ENCODE data around the gene RAP1GAP. TPM values are rescaled to one million over a fixed set of nuclear protein-coding genes. Genes with fewer than 3 reads are reported as not detected.

Gene RAP1GAP
- total and polyA plus RNA-seq, 4 donors = 5.6 to 64.7 (median 28.0) TPM

- no peak for ATAC-seq (ENCODE audit: insufficient read depth, low FRiP score)
- peaks cover 0 to 2% (median 0%) of the 10 kb centered on the region in 3 donors for H3K27me3 ChIP-seq (ENCODE audit: control insufficient read depth in 3 of 3, insufficient read depth in 3 of 3, low read length in 2 of 3)
- 72 to 78% methylated on average over 9 of the region's 9 CpGs for WGBS, 2 donors
- H3K36me3 ChIP-seq (ENCODE audit: control insufficient read depth in 4 of 4, insufficient read depth in 4 of 4, low read length in 4 of 4) = no peaks in the 10 kb centered on the region
- DNase-seq = no peak
- peaks cover 0 to 3% (median 0%) of the 10 kb centered on the region in 4 donors for H3K9me3 ChIP-seq (ENCODE audit: control insufficient read depth in 4 of 4, insufficient read depth in 3 of 4, low read length in 3 of 4)
- H3K4me3 ChIP-seq = no peak overlapping the region
- no peak overlapping the region for H3K27ac ChIP-seq (ENCODE audit: low read depth in 1 of 2, low read length in 1 of 2)
- peaks cover 0 to 11% (median 6%) of the 10 kb centered on the region in 5 donors for H3K4me1 ChIP-seq (ENCODE audit: control insufficient read depth in 5 of 5, insufficient read depth in 5 of 5, low read length in 5 of 5)
- TF ChIP-seq CTCF (IDR thresholded peaks at IDR 0.05; ENCODE audit: control extremely low read depth, extremely low read depth) = no peak
- H3K9ac ChIP-seq (ENCODE audit: insufficient read depth in 1 of 2, low read length in 2 of 2) = no peak overlapping the region
Observed at GRCh38 chr1:21650400-21650799, 18.8 kb downstream of the RAP1GAP start.

- Histone ChIP-seq H3K4me3 (no peak overlapping the region), H3K4me1 (ENCODE audit: control insufficient read depth in 5 of 5, insufficient read depth in 5 of 5, low read length in 5 of 5) (peaks cover 0 to 11% (median 6%) of the 10 kb centered on the region in 5 donors), H3K9ac (ENCODE audit: insufficient read depth in 1 of 2, low read length in 2 of 2) (no peak overlapping the region), H3K27ac (ENCODE audit: low read depth in 1 of 2, low read length in 1 of 2) (no peak overlapping the region), H3K36me3 (ENCODE audit: control insufficient read depth in 4 of 4, insufficient read depth in 4 of 4, low read length in 4 of 4) (no peaks in the 10 kb centered on the region), H3K9me3 (ENCODE audit: control insufficient read depth in 4 of 4, insufficient read depth in 3 of 4, low read length in 3 of 4) (peaks cover 0 to 3% (median 0%) of the 10 kb centered on the region in 4 donors), H3K27me3 (ENCODE audit: control insufficient read depth in 3 of 3, insufficient read depth in 3 of 3, low read length in 2 of 3) (peaks cover 0 to 2% (median 0%) of the 10 kb centered on the region in 3 donors)
- DNase-seq (no peak), ATAC-seq (ENCODE audit: insufficient read depth, low FRiP score) (no peak)
- no peak for TF ChIP-seq CTCF (IDR thresholded peaks at IDR 0.05; ENCODE audit: control extremely low read depth, extremely low read depth)
- WGBS, 2 donors = 52 to 58% methylated on average over 2 of the region's 2 CpGs
Observed at GRCh38 chr1:21649315-21649714, 19.8 kb downstream of the RAP1GAP start.

- H3K27me3 ChIP-seq (ENCODE audit: control insufficient read depth in 3 of 3, insufficient read depth in 3 of 3, low read length in 2 of 3) = peaks cover 0 to 2% (median 0%) of the 10 kb centered on the region in 3 donors
- H3K27ac ChIP-seq (ENCODE audit: low read depth in 1 of 2, low read length in 1 of 2) = no peak overlapping the region
- peaks cover 0 to 3% (median 0%) of the 10 kb centered on the region in 4 donors for H3K9me3 ChIP-seq (ENCODE audit: control insufficient read depth in 4 of 4, insufficient read depth in 3 of 4, low read length in 3 of 4)
- DNase-seq (no peak), ATAC-seq (ENCODE audit: insufficient read depth, low FRiP score) (no peak)
- no peaks in the 10 kb centered on the region for H3K36me3 ChIP-seq (ENCODE audit: control insufficient read depth in 4 of 4, insufficient read depth in 4 of 4, low read length in 4 of 4)
- TF ChIP-seq CTCF (IDR thresholded peaks at IDR 0.05; ENCODE audit: control extremely low read depth, extremely low read depth) = no peak
- peaks cover 0 to 11% (median 6%) of the 10 kb centered on the region in 5 donors for H3K4me1 ChIP-seq (ENCODE audit: control insufficient read depth in 5 of 5, insufficient read depth in 5 of 5, low read length in 5 of 5)
- 63 to 72% methylated on average over 10 of the region's 10 CpGs for WGBS, 2 donors
- H3K9ac ChIP-seq (ENCODE audit: insufficient read depth in 1 of 2, low read length in 2 of 2) = no peak overlapping the region
- no peak overlapping the region for H3K4me3 ChIP-seq
Observed at GRCh38 chr1:21648791-21649190, 20.4 kb downstream of the RAP1GAP start.

DNA sequence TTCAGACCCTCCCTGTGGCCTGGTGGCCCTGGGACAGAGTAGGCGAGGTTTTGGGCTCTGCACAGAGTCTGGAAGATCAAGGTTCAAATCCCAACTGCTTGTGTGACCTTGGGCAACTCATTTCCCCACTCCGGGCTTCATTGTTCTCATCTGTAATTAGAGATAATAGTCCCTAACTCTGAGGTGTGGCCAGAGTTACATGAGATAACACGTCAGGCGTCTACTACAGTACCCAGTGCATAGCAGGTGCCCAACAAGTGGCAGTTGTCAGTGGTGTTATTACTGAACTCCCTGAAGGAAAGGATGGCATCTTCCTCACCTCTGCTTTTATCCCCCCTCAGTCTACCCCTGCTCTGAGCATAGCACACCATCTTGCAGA lies 20.8 kb downstream of the RAP1GAP start:
- no peak for ATAC-seq (ENCODE audit: insufficient read depth, low FRiP score)
- WGBS, 2 donors = 58 to 65% methylated on average over 4 of the region's 4 CpGs
- H3K36me3 ChIP-seq (ENCODE audit: control insufficient read depth in 4 of 4, insufficient read depth in 4 of 4, low read length in 4 of 4) = no peaks in the 10 kb centered on the region
- DNase-seq = no peak
- no peak overlapping the region for H3K4me3 ChIP-seq
- H3K27ac ChIP-seq (ENCODE audit: low read depth in 1 of 2, low read length in 1 of 2) = no peak overlapping the region
- H3K9me3 ChIP-seq (ENCODE audit: control insufficient read depth in 4 of 4, insufficient read depth in 3 of 4, low read length in 3 of 4) = peaks cover 0 to 3% (median 0%) of the 10 kb centered on the region in 4 donors
- H3K4me1 ChIP-seq (ENCODE audit: control insufficient read depth in 5 of 5, insufficient read depth in 5 of 5, low read length in 5 of 5) = peaks cover 0 to 11% (median 6%) of the 10 kb centered on the region in 5 donors
- H3K27me3 ChIP-seq (ENCODE audit: control insufficient read depth in 3 of 3, insufficient read depth in 3 of 3, low read length in 2 of 3) = peaks cover 0 to 2% (median 0%) of the 10 kb centered on the region in 3 donors
- no peak for TF ChIP-seq CTCF (IDR thresholded peaks at IDR 0.05; ENCODE audit: control extremely low read depth, extremely low read depth)
- no peak overlapping the region for H3K9ac ChIP-seq (ENCODE audit: insufficient read depth in 1 of 2, low read length in 2 of 2)
